ENCODE measurements around the gene ZYX. TPM values are rescaled to one million over a fixed set of nuclear protein-coding genes. Genes with fewer than 3 reads are reported as not detected.

Gene ZYX
- total and polyA plus RNA-seq, 12 donors = 48.5 to 152 (median 74.6) TPM

DNA sequence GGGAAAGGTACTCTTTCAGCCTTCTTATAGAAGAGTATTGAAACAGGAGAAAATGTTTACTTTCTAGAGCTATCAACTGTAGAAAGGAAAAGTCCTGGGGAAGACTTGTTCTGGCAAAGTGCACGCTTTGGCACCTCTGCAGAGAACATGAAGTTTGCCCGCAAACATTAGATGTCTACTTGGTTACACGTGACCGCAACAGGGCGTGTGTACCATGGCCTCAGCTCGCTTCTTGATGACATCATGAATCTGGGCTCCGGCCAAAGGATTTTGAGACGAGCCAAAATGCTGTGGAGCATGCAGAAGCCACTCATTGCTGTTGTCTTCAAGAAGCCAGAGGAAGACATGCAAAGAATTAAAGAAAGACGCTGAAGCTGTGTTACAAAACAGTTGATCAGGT, 53.5 kb downstream of the ZYX start:
- peak in 5 of 8 donors; percentile 33 to 75 (median 49) for ATAC-seq
- peak; percentile 50 to 51 for DNase-seq
- no peaks in the 10 kb centered on the region for H3K27me3 ChIP-seq
- no peaks in the 10 kb centered on the region for H3K36me3 ChIP-seq
- H3K9me3 ChIP-seq = no peaks in the 10 kb centered on the region
- H3K4me1 ChIP-seq = peaks cover 0 to 11% (median 0%) of the 10 kb centered on the region in 9 donors
- H3K27ac ChIP-seq = no peak overlapping the region
- intact Hi-C loops (cut with DNase I) = no loop called here
- no peak overlapping the region for H3K4me3 ChIP-seq
- TF ChIP-seq, protein P1, sequence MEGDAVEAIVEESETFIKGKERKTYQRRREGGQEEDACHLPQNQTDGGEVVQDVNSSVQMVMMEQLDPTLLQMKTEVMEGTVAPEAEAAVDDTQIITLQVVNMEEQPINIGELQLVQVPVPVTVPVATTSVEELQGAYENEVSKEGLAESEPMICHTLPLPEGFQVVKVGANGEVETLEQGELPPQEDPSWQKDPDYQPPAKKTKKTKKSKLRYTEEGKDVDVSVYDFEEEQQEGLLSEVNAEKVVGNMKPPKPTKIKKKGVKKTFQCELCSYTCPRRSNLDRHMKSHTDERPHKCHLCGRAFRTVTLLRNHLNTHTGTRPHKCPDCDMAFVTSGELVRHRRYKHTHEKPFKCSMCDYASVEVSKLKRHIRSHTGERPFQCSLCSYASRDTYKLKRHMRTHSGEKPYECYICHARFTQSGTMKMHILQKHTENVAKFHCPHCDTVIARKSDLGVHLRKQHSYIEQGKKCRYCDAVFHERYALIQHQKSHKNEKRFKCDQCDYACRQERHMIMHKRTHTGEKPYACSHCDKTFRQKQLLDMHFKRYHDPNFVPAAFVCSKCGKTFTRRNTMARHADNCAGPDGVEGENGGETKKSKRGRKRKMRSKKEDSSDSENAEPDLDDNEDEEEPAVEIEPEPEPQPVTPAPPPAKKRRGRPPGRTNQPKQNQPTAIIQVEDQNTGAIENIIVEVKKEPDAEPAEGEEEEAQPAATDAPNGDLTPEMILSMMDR (IDR thresholded peaks at IDR 0.05) = no peak
- WGBS, 2 donors = 64 to 66% methylated on average over 9 of the region's 9 CpGs

DNA sequence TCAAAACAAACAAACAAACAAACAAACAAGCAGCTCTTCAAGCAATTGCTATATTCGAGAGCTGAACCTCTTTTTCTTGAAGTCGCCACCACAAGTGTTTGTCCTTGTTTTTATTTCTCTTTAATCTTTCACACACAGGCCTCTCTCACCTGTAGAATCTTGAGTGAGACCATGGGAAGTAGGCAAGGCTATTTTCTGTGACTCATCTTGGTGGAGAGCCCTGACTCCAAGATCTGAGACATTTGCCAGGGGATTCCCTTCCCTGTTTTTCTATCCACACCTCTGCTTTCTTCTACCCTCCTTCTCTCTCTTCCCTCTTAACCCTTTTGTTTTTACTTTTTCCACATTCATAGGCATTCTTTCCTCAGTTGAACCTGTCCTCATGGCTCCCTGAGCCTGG, 54.1 kb downstream of the ZYX start:
- intact Hi-C loops (cut with DNase I) = no loop called here
- Histone ChIP-seq H3K27me3 (peaks cover 0 to 5% (median 0%) of the 10 kb centered on the region in 7 donors), H3K4me1 (peaks cover 0 to 5% (median 0%) of the 10 kb centered on the region in 9 donors), H3K4me3 (no peak overlapping the region), H3K27ac (no peak overlapping the region), H3K9me3 (no peaks in the 10 kb centered on the region), H3K36me3 (no peaks in the 10 kb centered on the region)
- ATAC-seq = no peak
- TF ChIP-seq, protein P1 (IDR thresholded peaks at IDR 0.05) = no peak
- DNase-seq = no peak
- 89 to 91% methylated on average over 2 of the region's 2 CpGs for WGBS, 2 donors

DNA sequence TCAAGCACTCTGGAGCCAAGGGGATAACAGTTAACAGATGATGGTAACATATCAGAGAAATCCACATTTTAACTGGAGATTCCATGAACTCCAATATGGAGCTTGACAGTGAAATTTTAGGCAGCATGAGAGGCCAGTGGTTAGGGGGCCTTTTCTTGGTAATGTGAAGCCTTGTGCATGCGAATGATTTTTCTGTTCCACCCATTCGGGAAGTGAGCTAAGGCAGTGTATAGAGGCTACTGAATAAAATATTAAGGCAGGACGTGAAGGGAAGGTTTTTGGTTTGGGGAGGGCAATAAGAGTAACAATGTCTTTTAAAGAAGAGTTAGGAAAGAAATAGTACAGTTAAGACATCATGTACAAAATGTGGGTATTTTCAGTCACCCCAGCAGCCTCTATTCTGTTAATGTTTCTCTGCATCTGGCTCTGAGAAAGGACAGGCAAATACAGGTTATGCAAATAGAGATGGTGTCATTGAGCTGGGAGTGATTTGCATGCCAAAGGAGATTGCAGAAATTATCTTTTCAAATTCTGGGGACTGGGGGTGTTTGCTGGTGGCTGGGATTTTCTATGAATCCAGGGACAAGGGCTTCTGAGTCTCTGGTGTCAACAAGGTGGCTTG, 55.3 kb downstream of the ZYX start:
- ATAC-seq (no peak), DNase-seq (no peak)
- Histone ChIP-seq H3K27me3 (peaks cover 0 to 5% (median 0%) of the 10 kb centered on the region in 7 donors), H3K4me1 (peaks cover 0 to 4% (median 0%) of the 10 kb centered on the region in 9 donors), H3K4me3 (no peak overlapping the region), H3K27ac (no peak overlapping the region), H3K36me3 (no peaks in the 10 kb centered on the region), H3K9me3 (no peaks in the 10 kb centered on the region)
- TF ChIP-seq, protein P1 (IDR thresholded peaks at IDR 0.05) = no peak
- WGBS, 2 donors = 87 to 92% methylated on average over 3 of the region's 3 CpGs
- intact Hi-C loops (cut with DNase I) = no loop called here

DNA sequence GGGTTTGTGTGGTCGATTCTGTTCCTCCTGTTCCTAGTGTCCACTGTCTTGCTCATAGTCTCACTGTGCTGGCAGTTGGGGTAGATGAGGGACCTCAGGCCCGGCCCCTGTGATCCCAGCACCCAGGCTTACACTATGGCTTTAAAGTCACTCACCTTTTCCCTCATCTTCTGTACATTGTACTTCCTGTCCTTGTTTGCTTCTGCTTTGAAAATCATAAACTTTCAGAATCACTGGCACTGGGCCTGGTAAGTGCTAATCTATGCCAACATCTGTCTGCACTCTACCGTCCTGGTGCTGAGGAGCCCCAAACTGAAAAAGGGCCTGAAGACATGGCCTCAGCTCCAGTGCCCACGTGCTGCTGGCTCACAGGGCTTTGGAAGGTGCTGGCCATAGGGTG, 56.4 kb downstream of the ZYX start:
- Histone ChIP-seq H3K27ac (no peak overlapping the region), H3K27me3 (peaks cover 0 to 5% (median 0%) of the 10 kb centered on the region in 7 donors), H3K9me3 (no peaks in the 10 kb centered on the region), H3K36me3 (no peaks in the 10 kb centered on the region), H3K4me1 (peaks cover 0 to 4% (median 0%) of the 10 kb centered on the region in 9 donors), H3K4me3 (no peak overlapping the region)
- ATAC-seq = no peak
- WGBS, 2 donors = 65 to 66% methylated on average over 4 of the region's 4 CpGs
- intact Hi-C loops (cut with DNase I) = no loop called here
- TF ChIP-seq, protein P1 (IDR thresholded peaks at IDR 0.05) = no peak
- DNase-seq = no peak
